ENCODE results near the gene LTBP1.

LTBP1 gene

GRCh38 chr2:33316328-33316727 is 369.6 kb downstream of the LTBP1 start:
- DNase-seq (ENCODE audit: low spot score): no peak

- no peak for DNase-seq (ENCODE audit: low spot score)
Measured at GRCh38 chr2:33317369-33318007, 370.7 kb downstream of the LTBP1 start.

- DNase-seq (ENCODE audit: low spot score): no peak
Measured at GRCh38 chr2:33318456-33318855, 371.7 kb downstream of the LTBP1 start.

- no peak for DNase-seq (ENCODE audit: low spot score)
Measured at GRCh38 chr2:33320573-33320972, 373.8 kb downstream of the LTBP1 start.

- no peak for DNase-seq (ENCODE audit: low spot score)
Measured at GRCh38 chr2:33321236-33321771, 374.6 kb downstream of the LTBP1 start.

- DNase-seq (ENCODE audit: low spot score): no peak
Measured at GRCh38 chr2:33321876-33322483, 375.2 kb downstream of the LTBP1 start.

DNA sequence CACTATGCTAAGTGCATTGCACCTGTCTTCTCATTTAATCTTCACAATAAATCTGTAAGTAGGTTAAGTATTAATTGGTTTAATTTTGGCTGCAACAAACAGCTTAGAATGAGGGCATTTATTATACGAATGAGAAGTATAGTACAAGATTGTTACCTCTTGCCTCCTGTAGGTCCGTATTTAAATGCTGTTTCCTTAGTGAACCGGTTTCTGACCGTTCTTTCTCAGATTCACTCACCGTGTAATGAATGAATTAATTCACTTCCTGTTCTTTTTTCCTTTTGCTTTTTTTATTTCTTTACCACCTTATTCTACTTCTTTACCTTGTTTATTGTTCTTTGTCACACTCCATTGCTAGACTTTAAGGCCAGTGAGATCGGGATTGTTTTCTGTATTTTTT is 375.9 kb downstream of the LTBP1 start:
- no peak for DNase-seq (ENCODE audit: low spot score)

GRCh38 chr2:33323957-33324356 is 377.2 kb downstream of the LTBP1 start:
- DNase-seq (ENCODE audit: low spot score): no peak

- DNase-seq (ENCODE audit: low spot score): no peak
Measured at GRCh38 chr2:33326100-33326499, 379.3 kb downstream of the LTBP1 start.

DNA sequence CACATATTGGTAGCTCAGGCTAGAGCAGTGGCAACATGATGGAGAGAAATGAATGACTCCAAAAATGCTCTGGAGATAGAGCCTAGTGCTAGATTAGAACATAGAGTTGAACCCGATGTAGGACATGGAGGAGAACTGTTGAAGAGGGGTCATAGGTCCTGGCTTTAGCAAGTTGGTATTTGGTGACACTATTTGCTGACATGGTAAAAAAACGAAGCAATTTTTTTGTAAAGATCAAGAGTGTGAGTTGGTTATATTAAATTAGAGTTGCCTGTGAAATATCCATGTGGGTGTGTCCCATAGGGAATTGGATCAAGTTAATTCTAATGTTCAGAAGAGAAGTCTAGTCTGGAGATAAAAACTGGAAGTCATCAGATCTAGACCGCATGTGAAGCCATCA is 386.7 kb downstream of the LTBP1 start:
- DNase-seq (ENCODE audit: low spot score): no peak

DNA sequence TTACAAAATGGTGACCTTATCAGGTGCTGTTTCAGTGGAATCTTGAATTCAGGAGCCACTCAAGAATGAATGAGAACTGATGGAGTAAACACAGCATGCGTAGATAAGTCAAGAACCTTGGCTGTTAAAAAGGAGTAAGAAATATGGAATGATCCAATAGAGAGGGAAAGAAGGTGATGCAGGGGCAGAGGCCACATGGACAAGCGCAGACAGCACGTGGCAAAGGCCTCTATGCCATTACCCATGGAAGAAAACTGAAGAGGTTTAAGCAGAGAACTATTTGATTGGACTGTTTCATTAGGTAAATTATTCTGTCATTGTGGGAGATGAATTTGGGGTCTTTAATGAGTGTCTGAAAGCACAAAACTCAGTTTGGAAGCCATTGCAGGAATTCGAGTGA is 387.3 kb downstream of the LTBP1 start:
- no peak for DNase-seq (ENCODE audit: low spot score)

DNA sequence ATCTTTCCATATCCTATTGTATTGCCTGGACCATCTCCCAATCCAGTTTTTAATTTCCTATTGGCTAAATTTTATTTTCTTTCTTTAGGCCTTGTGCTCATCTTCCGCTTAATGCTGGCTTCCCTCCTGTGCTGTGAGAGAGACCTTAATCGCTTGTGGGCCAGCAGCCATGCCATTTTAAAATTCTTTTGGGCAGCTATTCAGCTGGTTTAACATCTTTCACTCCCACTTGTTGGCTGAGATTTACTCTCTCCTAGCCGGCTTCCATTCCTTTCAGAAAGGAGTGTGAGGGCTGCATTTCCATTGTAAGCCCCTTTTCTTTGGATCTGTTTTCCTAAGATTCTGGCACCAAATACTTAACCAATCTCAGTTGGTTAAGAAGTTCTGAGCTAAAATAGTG is 388.8 kb downstream of the LTBP1 start:
- no peak for DNase-seq (ENCODE audit: low spot score)

- DNase-seq (ENCODE audit: low spot score): no peak
Measured at GRCh38 chr2:33336036-33336625, 389.4 kb downstream of the LTBP1 start.

GRCh38 chr2:33337385-33337960 is 390.7 kb downstream of the LTBP1 start:
- DNase-seq (ENCODE audit: low spot score): no peak

- no peak for DNase-seq (ENCODE audit: low spot score)
Measured at GRCh38 chr2:33337981-33338380, 391.2 kb downstream of the LTBP1 start.

GRCh38 chr2:33339269-33339668 is 392.5 kb downstream of the LTBP1 start:
- DNase-seq (ENCODE audit: low spot score): no peak

DNA sequence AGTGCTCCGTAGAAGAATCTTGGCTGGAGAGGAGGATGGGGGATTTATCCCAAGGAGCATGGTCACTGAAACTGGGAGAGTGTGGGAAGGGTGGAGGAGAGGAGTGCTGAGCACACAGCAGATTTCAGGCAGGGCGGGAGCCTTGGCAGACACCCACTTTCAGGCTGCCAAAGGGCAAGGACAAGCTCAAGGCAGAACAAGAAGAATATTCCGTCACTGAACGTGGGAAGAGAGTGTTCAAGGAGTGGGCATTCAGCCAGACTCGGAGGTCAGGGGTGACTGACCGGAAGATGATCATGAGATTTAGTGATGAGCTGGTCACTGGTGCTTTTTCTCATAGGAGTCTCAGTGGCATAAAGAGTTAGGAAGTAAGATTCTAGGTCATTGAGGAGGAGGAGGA is 393.5 kb downstream of the LTBP1 start:
- DNase-seq (ENCODE audit: low spot score): peak; percentile 60

DNA sequence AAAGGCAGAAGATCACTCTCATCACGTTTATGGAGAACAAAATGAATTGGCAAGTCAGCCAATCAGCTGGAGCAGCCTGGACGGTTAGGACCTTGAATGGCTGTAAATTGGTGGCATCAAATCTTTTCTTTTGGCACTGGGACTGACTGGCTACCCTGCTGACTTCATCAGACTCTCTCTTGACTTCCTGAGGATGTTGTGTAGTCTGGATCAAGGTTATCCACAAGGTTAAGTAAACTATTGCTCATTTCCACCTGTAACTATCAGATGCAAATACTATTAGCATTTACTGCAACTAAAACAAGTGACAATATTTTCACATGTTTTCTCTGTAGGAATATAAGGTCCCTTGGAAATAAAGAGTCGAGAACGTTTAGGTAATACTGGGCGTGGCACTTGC is 395.4 kb downstream of the LTBP1 start:
- no peak for DNase-seq (ENCODE audit: low spot score)

GRCh38 chr2:33342705-33343104 is 396.0 kb downstream of the LTBP1 start:
- no peak for DNase-seq (ENCODE audit: low spot score)

- no peak for DNase-seq (ENCODE audit: low spot score)
Measured at GRCh38 chr2:33343387-33343895, 396.7 kb downstream of the LTBP1 start.

DNA sequence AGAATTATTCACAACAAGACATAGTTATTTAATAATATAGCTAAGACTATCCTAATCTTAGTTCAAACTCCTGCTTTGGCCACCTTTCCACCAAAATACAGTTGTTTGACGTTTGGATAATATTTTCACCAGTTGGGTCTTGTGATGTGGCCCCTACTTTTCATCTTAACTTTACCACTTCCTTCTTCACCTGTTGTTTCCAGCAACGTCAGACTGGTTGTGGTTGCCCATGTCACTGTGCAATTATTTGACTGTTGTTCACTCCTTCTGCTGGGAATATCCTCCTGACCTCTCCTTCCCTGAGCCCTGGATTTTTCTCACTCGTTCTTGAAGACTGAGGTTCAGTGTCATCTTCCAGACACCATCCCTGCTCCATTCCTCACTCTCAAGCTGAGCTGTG is 397.5 kb downstream of the LTBP1 start:
- DNase-seq (ENCODE audit: low spot score): no peak

DNA sequence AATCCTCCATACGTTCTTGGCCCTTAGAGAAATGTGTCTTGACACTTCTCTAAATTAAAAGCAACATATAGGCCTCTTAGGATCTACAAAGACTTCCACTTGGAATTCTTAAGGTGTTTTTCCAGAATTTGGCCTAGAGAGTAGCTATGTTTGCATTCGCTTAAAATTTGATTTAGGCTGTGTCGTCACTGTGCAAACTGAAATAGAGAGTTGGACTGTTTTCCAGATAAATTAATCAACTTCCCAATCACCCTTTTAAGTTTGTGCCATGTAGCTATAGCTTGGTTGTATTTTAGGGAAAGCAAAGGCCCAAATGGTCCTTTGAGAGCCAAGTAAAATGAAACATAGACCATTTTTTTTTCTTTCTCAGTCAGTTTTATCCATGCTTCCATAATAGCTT is 401.1 kb downstream of the LTBP1 start:
- DNase-seq (ENCODE audit: low spot score): no peak

GRCh38 chr2:33350632-33351031 is 403.9 kb downstream of the LTBP1 start:
- DNase-seq (ENCODE audit: low spot score): no peak
